ENCODE data around the gene GRM7. TPM values are rescaled to one million over a fixed set of nuclear protein-coding genes. Genes with fewer than 3 reads are reported as not detected.

Gene GRM7
- total RNA-seq, 1 experiment from 2014 or later, result not detected

DNA sequence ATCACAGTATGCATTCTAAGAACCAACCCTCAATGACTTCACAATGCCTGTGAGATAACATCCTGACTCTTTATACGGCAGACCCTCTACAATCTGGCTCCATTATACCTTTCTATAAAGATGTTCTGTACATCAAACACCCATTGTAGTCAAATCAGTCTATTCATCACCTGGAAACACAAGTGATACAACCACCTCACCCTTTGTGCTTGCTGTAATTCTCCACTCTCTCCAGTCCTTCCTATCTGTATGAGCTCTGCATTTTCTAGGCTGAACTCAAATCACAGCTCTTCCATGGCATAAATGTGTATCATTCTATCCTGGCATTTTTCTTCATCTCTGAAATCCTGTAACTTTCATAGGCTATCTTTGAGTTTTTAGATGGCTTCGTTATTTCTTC is 539.4 kb downstream of the GRM7 start:
- DNase-seq (ENCODE audit: low spot score), result no peak

DNA sequence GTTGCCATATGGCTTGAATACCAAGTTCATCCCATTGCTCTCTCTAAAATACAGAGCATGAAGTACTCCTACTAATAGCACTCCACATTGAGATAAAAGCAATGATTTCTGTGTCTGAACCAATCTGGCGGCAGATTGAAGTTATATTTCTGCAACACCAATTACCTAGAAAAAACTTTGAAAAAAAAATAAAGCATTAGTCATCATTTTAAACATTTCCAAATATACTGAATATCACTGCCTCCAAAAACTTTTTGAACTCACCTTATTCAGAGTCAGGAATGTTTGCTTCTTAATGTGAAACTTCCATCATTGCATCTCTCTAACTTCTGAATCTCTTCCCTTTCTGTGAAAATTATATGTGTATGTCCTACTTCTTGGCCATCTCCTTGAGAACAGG is 540.5 kb downstream of the GRM7 start:
- DNase-seq (ENCODE audit: low spot score), result no peak

DNA sequence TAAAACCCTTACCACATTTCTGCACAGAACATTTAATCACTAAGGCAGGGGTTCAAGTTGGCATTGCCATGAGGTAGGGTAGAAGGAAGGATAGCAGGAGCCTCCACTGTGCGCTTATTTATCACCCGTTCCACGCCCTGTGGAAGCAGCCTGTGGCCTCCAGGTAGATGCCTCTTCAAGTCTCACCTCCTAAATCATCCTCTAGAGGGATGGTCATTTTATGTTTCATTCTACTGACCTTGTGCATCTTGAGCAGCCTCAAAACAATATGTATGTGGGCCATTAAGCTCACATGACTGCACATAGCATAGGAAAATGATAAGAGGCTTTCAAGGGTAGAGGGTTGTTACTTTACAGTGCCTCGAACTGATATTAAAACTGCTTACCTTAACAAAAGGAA is 546.2 kb downstream of the GRM7 start:
- no peak for DNase-seq (ENCODE audit: low spot score)

DNA sequence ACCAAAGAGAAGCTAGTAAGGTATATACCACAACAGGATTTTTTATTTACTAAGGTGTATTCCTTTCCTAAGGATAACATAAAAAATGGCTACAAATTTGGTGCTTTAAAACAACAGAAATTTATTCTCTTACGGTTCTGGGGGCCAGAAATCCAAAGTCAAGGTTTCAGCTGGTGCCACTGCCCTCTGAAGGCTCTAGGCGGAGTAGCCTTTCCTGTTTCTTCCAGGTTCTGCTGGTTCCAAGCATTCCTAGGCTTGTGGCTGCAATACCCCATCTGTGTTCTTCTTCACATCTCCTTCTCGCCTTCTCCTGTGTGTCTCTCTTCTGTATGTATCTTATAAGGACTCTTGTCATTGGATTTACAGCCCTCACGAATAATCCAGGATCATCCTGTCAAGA is 549.9 kb downstream of the GRM7 start:
- DNase-seq (ENCODE audit: low spot score), result no peak

DNA sequence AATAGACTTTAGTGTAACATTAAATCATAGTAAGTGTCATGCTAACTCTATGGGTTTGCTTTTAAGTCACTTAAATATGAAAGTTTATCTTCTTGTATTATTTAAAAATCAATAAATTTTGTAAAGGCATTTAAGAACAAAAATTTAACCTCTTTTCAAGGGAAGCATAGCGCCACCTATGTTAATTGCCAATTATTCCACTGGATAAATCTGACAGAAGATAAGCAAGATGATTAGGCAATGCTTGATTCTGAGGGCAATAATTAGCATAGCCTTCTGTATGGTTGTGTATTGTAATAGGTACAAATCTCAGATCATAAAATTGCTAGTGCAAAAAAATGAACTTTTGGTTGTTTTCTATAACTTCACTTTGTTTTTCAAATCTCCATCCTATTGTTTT is 560.1 kb downstream of the GRM7 start:
- DNase-seq (ENCODE audit: low spot score), result no peak

DNA sequence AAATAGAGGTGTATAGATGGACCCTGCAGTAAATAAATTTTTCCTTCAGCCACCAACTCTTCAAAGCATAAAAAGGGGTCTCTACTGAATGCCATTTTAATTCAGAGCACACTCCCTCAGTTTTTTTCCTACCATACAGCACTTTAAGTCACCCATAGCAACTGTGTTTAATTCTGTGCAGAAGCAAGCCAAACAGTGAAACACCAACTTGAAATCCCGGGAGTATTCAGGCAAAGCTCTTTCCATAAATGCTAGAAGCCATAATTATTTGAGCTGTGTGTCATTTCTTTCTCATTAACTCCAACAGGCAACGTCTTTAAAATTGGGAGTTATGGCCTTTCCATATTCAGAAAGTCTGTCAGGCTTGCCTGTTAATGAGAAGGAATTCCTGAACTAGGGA is 562.1 kb downstream of the GRM7 start:
- DNase-seq (ENCODE audit: low spot score), result no peak

DNA sequence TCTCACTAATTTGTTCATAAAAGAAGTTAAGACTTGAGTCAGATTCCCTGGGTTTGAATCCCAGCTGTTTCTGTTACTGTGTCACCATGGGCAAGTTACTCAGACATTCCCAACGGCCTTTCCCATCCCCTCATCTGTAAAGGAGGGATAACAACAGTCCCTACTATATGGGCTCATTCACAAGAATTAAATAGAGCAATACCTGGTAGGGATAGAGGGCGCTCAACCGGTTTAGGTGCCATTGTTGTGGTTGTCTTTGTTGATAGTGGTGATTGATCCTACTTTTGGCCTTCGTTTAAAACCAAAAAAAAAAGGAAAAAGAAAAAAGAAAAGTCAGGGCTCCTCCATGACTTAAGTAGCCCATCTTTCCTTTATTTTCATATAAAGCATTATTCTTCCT is 563.1 kb downstream of the GRM7 start:
- no peak for DNase-seq (ENCODE audit: low spot score)

DNA sequence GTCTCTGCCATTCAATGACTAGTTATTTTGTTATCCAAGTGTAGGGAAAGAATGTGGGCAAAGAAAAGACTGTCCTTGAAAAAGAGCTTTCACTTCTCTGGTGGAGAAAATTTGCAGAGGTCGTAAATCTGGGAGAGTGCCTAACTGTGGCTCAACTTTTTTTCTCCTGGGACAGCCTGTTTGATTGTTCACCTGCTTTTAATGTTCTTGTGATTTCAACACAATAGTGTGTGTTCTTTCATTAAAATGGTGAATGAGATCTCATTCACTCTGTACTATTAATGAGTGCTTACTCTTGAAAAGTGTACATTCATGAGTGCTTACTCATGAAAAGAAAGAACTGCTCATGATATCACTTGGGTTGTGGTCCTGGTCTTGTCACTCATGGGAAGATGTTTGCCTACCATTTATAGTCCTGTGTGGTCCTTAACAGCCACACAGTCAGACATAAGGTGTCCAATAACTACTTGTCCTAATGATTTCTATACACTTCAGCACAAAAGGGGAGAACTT is 567.3 kb downstream of the GRM7 start:
- no peak for DNase-seq (ENCODE audit: low spot score)

DNA sequence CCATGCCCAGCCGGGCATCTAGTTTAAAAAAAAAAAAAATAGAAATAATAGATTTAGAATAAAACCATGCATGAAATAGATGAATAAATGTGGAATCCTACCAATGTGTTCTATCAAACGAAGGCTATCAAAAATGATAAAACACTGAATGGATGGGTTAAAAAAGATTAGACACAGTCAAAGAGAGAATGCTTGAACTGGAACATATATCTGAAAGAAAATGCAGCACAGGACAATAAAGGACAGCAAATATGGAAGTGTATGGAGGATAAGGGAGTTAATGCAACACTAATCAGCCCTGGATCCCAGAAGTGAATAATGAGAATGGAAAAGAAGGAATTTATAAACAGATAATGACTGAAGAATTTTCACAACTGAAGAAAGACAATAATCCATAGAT is 571.7 kb downstream of the GRM7 start:
- DNase-seq (ENCODE audit: low spot score), result no peak

DNA sequence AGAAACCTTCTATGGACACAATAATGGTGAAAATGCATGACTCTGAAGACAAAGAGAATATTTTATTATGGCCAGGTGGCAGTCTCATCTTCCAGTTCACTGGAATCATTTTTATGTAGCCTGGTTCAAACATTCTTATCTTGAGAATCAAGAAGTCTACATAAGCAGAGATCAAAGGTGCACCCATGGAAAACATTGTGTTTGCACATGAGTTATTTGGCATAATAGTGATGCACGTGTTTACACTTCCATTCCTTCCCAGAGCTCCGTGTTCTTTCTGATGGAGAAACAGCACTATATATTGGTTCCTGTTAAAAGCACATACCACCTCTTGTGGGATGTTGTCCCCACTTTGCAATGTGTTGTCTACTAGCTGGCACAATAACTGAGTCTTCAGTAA is 572.2 kb downstream of the GRM7 start:
- no peak for DNase-seq (ENCODE audit: low spot score)

DNA sequence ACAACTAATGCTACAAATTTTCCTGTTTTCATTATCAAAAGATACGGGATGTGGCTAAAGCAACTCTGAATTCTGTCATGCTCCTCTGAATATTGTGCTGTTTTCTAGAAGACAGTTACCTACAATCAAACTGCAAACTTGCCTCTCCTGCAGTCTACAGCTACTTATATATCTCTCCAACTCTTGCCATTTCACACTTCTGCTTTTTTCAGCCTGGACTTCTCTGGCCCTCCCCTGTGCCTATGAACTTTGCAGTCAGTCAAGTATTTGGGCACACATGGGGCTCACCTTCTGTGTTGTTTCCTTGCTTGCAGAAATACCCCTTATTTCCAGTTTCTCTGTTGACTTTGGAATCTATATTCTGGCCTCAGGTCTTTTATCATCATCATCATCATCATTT is 575.6 kb downstream of the GRM7 start:
- no peak for DNase-seq (ENCODE audit: low spot score)

DNA sequence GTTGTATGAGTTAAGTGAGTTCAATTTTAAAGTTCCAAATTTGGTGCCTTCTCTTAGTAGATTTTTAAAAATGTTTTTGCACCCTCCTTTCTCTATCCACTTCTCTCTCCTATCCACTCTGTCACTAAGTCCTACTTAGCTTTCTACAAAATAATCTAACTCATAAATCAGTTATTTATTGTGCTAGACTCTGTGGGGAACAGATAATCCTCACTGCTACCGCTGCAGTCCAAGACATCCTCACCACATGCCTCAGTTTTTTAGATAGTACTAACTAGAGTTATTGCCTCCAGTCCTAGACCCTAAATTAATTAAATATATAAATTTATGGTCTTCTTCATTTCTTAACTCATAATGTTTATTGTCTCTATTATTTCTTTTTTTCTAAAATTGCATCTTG is 576.3 kb downstream of the GRM7 start:
- no peak for DNase-seq (ENCODE audit: low spot score)

DNA sequence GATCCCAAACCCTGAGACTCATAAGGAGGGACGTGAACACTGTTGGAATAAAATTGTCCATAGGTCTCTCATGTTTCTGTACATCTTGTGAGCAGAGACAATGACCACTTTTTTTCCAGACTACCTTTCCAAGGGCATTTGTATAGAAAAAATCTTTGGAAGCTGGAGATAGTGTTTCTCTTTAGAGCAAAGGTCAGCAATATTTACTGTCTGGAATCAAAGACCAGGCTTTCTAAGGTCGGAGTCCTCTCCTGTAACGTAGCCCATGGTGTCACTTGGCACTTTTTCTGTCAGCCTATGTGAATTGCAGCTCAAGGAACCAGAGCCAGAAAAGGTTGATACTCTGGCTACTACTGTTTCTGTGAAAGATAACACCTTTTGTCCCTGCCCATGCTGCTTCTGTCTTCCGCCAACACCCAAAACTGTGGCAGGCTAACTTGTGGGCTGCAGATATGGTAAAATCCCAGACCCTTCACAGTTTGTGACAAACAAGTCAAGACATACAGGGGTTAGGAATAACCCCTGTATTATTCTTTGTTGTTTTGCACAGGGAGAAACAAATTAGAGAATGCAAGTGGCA is 578.3 kb downstream of the GRM7 start:
- DNase-seq (ENCODE audit: low spot score), result no peak

DNA sequence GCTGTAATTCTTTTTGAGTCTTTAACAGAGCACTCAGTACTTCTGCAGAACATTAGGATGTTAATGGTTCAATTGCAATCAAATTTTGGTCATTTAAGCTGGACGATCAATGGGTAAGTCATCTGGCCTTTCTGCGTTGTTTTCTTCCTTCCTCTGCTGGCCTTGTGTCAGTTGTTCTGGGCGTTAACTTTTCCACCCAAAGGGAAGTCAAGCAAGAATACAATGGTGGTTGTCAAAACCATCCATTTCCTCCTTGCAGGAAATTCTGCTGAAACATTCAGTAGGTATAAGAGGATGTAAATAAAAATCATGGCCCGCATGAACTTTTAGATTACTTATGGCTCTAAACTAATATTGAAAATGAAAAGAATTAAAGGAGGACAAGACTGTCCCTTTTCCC is 584.0 kb downstream of the GRM7 start:
- DNase-seq (ENCODE audit: low spot score), result no peak

DNA sequence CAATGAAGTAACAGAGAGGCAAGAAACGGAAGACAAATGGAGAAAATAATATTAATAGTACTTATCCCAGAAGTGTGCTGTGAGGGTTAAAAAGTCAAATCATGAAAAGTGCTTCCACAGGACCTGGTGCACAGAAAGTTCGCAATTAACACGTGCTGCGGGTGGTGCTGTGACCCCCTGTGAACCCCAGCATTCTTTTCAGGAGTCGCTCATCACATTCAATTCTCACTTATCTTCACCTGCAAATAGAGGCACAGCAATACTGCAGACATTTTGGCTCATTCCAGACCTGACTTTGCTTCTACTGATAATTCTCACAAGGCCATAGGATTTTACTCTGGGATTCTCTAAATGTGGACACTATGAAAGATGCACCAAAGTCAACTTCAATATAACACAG is 584.4 kb downstream of the GRM7 start:
- no peak for DNase-seq (ENCODE audit: low spot score)

DNA sequence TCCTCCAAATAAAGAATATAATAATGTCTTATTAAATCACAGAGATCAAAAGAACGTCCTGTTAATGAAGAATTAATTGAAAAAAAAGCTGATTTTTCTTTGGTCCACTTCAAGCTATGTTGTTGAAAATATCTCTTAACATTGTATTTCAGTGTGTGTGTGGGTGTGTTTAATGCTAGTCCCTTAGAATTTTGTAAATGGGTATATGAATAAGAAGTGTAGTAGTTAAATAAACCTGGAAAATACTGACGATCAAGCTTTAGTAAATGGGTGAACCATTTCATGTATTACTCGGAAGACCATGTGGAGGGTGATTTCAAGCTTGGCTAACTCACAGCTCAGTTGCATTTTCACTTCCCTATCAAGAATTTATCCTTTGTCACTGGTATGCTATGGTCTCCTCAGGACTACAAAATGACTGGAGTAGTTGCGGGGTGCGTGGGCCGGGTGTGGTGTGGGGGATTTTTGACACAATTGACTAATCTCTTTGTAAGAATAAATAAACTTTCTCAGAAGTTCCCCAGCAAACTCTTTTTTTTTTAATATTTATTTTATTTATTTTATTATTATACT is 586.4 kb downstream of the GRM7 start:
- DNase-seq (ENCODE audit: low spot score), result no peak

DNA sequence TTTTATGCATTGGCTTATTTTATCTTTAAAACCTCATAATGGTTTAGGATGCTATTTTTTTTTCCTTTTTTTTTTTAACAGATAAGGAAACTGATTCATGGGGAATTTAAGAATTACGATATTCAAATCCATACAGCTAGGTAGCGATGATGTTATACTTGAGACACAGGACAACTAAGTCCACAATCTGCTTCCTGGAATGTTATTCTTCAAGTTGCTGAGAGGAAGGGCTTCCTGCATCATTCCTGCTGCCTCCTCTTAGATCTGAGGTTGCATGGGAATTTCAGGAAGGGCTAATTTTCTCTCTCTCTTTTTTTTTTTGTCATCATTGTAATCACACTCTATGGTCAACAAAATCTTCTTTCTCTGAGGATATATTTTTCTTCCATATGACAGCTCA is 595.5 kb downstream of the GRM7 start:
- DNase-seq (ENCODE audit: low spot score), result no peak

DNA sequence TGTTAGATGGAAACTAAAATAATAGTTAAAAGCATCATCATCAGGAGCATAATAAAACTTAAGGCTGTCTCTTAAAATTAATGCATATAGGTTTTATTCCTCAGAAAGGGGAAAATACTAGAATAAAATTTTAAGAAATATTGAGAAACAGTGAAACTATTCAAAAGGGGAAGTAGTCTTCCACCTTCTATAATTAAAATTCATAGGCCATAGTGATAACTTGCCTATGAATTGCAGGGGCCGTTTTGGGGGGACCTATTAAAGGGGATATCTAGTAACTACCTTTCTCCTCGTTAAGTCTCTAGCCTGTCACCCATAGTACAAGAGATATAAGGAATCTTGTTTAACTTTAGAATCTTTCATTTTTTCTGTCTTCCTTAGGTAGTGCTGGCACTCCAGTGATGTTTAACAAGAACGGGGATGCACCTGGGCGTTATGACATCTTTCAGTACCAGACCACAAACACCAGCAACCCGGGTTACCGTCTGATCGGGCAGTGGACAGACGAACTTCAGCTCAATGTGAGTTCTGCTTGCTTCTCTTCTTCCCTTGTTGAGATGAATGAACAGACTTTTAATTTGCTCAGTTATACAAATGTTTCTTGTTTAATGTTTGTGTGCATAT is 600.4 kb downstream of the GRM7 start:
- no peak for DNase-seq (ENCODE audit: low spot score)

DNA sequence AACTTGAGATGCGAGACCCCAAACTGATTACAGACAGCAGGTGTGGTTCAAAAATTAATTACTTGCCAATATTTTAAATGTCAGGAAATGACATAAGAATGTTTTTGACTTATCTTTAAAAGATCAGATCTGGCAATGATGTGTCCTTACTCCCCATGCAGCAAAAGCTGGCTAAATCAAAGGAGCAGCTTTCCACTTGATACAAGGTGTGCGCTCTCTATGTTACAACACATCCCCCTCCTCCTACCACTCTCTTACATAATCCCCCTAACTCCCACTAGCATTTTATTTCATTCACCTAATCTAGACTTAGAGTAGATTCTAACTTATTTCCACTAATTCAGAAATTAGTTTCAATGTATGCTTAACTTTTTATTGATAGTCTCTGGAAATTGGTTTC is 609.0 kb downstream of the GRM7 start:
- no peak for DNase-seq (ENCODE audit: low spot score)

DNA sequence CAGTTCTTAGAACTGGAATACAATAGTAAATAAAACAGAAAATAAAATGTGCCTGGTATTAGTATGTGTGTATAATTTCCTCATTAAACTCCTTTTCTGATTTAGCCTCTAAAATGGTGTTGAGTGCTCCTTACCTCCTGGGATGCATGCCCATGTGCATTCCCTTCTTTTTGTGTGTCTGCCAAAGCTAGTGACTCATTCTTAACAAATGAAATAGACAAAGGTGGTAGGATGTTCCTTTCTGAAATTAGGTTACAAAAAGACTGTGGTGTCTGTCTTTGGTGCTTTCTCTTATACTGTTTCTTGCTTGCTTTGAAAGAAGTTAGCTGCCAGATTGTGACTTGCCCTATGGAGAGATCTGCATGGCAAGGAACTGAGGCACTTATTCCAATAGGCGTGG is 623.7 kb downstream of the GRM7 start:
- no peak for DNase-seq (ENCODE audit: low spot score)

DNA sequence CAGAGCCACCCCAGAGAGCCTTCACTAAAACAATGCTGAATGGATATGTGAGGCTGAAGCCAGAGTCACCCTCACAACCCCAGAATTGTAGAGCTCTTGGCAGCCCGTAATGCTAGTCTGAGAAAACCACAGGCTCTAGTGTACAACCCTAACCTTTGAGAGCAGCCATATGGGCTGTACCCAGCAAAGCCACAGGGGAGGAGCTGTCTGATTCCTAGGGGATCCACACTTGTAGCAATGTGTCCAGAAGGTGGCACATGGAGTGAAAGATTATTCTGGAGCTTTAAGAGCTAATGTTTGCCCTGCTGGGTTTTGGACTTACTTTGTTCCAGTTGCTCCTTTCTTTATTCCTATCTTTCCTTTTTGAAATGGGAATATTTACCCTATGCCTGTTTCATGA is 626.8 kb downstream of the GRM7 start:
- DNase-seq (ENCODE audit: low spot score), result no peak

DNA sequence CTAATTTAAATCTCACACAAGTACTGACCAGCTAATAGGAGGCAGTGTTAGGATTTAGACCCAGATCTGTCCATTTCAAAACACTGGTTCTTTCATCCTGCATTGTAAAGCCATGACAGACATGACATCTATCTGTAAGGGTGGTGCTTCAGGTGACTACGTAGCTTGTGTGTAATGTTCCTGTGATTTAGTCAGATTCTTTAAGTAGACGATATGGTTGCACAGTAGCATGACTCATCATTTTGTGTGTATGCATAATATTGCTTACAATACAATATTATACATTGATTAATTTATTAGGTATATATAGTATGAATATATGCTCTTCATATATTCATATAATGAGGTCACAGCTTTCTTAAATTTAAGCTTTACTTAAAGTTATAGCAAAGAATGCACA is 628.5 kb downstream of the GRM7 start:
- DNase-seq (ENCODE audit: low spot score), result no peak

DNA sequence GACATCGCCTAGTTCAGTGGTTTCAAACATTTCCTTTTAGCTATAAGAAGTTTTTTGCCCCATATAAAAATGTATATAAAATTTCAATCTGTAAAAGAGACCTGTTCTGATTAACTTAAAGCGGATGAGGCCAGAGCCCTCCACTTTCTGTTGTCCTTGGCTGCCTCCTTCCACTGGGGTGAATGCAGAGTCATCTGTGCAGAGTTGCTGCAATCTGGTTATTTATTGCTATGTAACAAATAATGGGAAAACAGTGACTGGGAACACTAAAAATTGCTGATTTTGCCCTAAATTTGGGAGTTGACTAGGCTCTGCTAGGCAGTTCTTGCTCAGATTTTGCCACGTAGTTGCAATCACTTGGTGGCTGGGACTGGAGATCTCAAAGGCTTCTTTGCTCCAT is 637.8 kb downstream of the GRM7 start:
- DNase-seq (ENCODE audit: low spot score), result no peak

DNA sequence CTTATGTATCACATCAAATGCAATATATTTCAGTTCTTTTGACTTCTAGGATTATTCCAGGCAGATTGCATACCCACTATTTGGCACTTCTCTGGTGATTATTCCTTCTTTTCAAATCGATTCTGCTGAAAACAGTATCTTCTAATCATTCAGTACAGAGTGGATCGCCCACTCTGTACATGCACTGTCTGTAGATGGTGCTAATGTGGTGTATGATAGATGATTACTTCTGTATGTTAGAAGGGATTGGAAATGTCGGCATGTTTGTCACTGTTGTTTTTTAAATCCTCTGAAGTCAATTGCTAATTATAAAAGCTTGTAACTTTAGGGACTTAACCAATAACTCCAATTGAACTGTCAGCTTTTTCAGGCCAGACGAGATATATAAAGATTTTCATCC is 642.5 kb downstream of the GRM7 start:
- no peak for DNase-seq (ENCODE audit: low spot score)
